Measurements from ENCODE around the gene WBP1L.

The WBP1L gene

DNA sequence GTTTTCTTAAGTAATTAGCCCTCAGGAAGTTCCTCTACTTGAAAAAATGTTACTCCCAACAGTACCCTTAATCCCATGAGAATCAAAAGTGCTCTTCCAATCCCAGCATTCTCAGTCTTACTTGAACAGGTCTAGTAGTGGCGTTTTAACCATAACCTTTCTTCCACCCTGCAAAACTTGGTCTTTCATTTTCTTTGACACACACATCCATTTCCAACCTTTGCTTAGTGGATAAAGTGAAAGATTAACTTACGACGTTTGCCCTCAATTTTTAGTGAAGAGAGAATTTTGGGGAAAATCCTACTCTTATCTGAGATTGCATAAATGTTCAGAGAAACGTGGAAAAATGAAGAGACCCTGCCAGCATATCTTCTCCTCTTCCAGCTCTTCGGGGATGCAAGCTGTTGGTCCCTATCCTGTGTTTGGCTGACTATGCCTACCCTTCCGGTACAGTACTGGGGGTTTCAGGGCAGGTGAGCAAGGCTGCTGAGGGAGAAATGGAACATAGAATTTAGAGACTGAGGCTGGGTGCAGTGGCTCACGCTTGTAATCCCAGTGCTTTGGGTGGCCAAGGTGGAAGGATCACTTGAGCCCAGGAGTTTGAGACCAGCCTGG, 18.8 kb downstream of the WBP1L start:
- H4K20me1 ChIP-seq (ENCODE audit: low read depth, low read length) = peaks cover 6% of the 10 kb centered on the region; the same call in 1 of the 2 replicates
- H3K4me3 ChIP-seq (ENCODE audit: insufficient read depth, low read length, poor library complexity, severe bottlenecking) = no peak overlapping the region
- H2AFZ ChIP-seq (ENCODE audit: low read depth, low read length, severe bottlenecking) = no peak overlapping the region
- TF ChIP-seq EZH2phosphoT487 (conservative IDR thresholded peaks at IDR 0.05; ENCODE audit: low read length) (no peak), CTCF (IDR thresholded peaks at IDR 0.05; ENCODE audit: insufficient read depth, low read length, poor library complexity, severe bottlenecking) (no peak)
- H3F3A ChIP-seq (ENCODE audit: insufficient read depth) = no peaks in the 10 kb centered on the region
- H3K27me3 ChIP-seq (ENCODE audit: low read length) = no peaks in the 10 kb centered on the region
- H3K36me3 ChIP-seq (ENCODE audit: low read length) = 0 out of 2 replicates have a peak, but pooled peaks cover 5% of the 10 kb centered on the region
- H3K27ac ChIP-seq (ENCODE audit: low read depth, low read length) = no peak overlapping the region
- H3K9me2 ChIP-seq (replicated peaks; ENCODE audit: insufficient read depth, low read length) = no peaks in the 10 kb centered on the region
- H3K79me2 ChIP-seq (ENCODE audit: insufficient read depth, low read length) = peaks cover 52% of the 10 kb centered on the region
- H3K9me3 ChIP-seq (ENCODE audit: insufficient read depth, low read length) = no peaks in the 10 kb centered on the region
- H3K9ac ChIP-seq (ENCODE audit: low read length) = no peak overlapping the region
- no peak overlapping the region for H3K4me2 ChIP-seq (ENCODE audit: low read depth, low read length, poor library complexity, severe bottlenecking)

- Histone ChIP-seq H3K9me3 (ENCODE audit: insufficient read depth, low read length) (no peaks in the 10 kb centered on the region), H3K9ac (ENCODE audit: low read length) (no peak overlapping the region), H3K27me3 (ENCODE audit: low read length) (no peaks in the 10 kb centered on the region), H3K4me3 (ENCODE audit: insufficient read depth, low read length, poor library complexity, severe bottlenecking) (no peak overlapping the region), H4K20me1 (ENCODE audit: low read depth, low read length) (peaks cover 6% of the 10 kb centered on the region; the same call in 1 of the 2 replicates), H3F3A (ENCODE audit: insufficient read depth) (no peaks in the 10 kb centered on the region), H3K4me2 (ENCODE audit: low read depth, low read length, poor library complexity, severe bottlenecking) (no peak overlapping the region), H2AFZ (ENCODE audit: low read depth, low read length, severe bottlenecking) (no peak overlapping the region), H3K27ac (ENCODE audit: low read depth, low read length) (no peak overlapping the region), H3K36me3 (ENCODE audit: low read length) (0 out of 2 replicates have a peak, but pooled peaks cover 5% of the 10 kb centered on the region), H3K79me2 (ENCODE audit: insufficient read depth, low read length) (peaks cover 49% of the 10 kb centered on the region), H3K9me2 (replicated peaks; ENCODE audit: insufficient read depth, low read length) (no peaks in the 10 kb centered on the region)
- TF ChIP-seq EZH2phosphoT487 (conservative IDR thresholded peaks at IDR 0.05; ENCODE audit: low read length) (no peak), CTCF (IDR thresholded peaks at IDR 0.05; ENCODE audit: insufficient read depth, low read length, poor library complexity, severe bottlenecking) (no peak)
These were observed 19.4 kb downstream of the WBP1L start for GRCh38 chr10:102763037-102763607.

GRCh38 chr10:102764470-102765161, 20.9 kb downstream of the WBP1L start:
- Histone ChIP-seq H3K27me3 (ENCODE audit: low read length) (no peaks in the 10 kb centered on the region), H4K20me1 (ENCODE audit: low read depth, low read length) (peaks cover 6% of the 10 kb centered on the region; the same call in 1 of the 2 replicates), H3K9me3 (ENCODE audit: insufficient read depth, low read length) (no peaks in the 10 kb centered on the region), H3F3A (ENCODE audit: insufficient read depth) (no peaks in the 10 kb centered on the region), H3K4me3 (ENCODE audit: insufficient read depth, low read length, poor library complexity, severe bottlenecking) (no peak overlapping the region), H3K79me2 (ENCODE audit: insufficient read depth, low read length) (peaks cover 40% of the 10 kb centered on the region), H3K9ac (ENCODE audit: low read length) (no peak overlapping the region), H3K9me2 (replicated peaks; ENCODE audit: insufficient read depth, low read length) (no peaks in the 10 kb centered on the region), H3K4me2 (ENCODE audit: low read depth, low read length, poor library complexity, severe bottlenecking) (no peak overlapping the region), H3K27ac (ENCODE audit: low read depth, low read length) (no peak overlapping the region), H2AFZ (ENCODE audit: low read depth, low read length, severe bottlenecking) (no peak overlapping the region), H3K36me3 (ENCODE audit: low read length) (0 out of 2 replicates have a peak, but pooled peaks cover 2% of the 10 kb centered on the region)
- TF ChIP-seq CTCF (IDR thresholded peaks at IDR 0.05; ENCODE audit: insufficient read depth, low read length, poor library complexity, severe bottlenecking) = no peak
- TF ChIP-seq EZH2phosphoT487 (conservative IDR thresholded peaks at IDR 0.05; ENCODE audit: low read length) = no peak

Measured in SU-DHL-6 (cell line).